Skin of body (tissue), 2 donors: ENCODE data around the gene ZFP42. TPM values are rescaled to one million over a fixed set of nuclear protein-coding genes. Genes with fewer than 3 reads are reported as not detected.
"Not testable (repeated sequence)": the region's sequence is repeated elsewhere in the genome, so short reads cannot be mapped to it uniquely, and the experiment has no call there.

Experiments
- DNase-seq: peaks from one replicate; lab custom pipeline; 2025; lab: John Stamatoyannopoulos, UW
- total RNA-seq: library from RNA; depleted of rRNA; stranded (reverse); fragments of >200 nt; gene quantifications from one replicate; pipeline ENCODE4 v1.2.3, GENCODE V29; 2014

Gene ZFP42
- total RNA-seq, 1 donor from 2014 or later, result 1.4 TPM

DNA sequence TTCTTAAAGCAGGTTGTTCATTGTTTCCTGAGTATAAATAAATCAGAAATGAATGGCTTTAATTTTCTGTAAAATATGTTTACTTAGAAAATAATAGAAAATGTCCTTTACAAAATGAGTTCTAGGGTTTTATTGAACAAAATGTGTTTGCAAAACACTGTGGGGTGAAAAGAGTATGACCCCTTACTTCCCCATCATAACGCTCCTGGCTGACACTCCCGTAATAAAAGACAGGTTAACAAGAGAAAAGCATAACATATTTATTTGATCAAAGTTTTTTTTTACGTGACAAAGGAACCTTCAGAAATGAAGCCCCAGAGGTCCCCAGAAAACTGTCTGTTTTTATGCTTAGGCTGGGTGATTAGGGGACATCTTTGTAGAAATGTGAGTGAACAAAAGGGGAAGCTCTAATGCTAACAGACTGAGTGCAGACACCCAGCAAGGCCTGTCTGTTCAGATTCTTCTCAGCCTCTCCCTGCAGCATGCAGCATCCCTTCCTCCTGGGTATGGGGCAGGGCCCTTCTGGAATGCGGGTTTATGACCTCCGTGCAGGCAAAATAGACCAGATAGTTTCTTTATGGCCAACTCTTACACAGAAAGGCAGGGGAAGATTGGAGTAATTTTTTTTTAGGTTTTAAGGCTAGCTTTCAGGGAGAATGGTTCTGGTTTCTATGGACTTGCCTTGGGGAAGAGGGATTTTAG is 26.1 kb downstream of the ZFP42 start:
- no peak for DNase-seq

DNA sequence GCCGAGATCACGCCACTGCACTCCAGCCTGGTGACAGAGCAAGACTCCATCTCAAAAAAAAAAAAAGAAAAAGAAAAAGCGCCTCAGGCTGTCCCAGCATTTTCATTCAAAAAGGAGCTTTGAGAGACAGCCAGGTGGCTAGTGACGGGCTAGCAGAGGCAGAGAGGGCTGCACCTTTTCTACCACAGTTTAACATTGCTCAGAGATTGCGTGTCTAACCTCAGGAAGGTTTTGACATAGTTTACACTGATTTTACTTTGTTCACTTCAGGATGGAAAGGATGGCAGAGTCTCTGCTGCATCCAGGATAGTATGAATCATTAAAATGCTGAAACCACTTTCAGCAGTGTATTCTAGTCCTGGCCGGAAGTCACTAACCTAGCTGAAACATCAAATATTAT is 28.1 kb downstream of the ZFP42 start:
- no peak for DNase-seq

DNA sequence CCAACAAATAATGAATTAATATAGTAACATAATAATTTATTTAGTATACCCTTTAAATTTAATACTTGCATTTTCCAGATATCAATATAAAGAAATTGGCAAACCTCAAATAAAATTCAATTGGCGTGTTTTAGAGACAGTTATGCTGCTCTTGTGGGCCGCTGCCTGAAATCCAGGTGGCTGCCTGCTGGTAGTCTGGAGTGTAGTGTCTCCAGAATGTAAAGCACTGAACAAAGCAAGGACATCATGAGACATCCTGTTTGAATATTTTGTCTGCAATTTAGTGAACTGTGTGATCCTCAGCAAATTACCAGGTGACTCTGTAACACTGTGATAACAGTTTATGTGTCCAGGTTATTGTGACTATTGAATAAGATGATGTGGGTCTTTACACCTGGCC is 29.9 kb downstream of the ZFP42 start:
- DNase-seq, result no peak

DNA sequence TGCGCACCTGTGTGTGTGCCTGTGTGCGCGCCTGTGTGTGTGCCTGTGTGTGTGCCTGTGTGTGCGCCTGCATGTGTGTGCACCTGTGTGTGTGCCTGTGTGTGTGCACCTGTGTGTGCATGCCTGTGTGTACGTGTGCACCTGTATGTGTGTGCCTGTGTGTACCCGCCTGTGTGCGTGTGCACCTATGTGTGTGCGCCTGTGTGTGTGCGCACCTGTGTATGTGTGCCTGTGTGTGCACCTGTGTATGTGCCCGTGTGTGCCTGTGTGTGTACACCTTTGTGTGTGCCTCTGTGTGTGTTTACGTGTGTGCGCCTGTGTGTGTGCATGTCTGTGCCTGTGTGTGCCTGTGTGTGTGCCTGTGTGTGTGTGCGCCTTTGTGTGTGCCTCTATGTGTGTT is 33.5 kb downstream of the ZFP42 start:
- DNase-seq, result no peak

DNA sequence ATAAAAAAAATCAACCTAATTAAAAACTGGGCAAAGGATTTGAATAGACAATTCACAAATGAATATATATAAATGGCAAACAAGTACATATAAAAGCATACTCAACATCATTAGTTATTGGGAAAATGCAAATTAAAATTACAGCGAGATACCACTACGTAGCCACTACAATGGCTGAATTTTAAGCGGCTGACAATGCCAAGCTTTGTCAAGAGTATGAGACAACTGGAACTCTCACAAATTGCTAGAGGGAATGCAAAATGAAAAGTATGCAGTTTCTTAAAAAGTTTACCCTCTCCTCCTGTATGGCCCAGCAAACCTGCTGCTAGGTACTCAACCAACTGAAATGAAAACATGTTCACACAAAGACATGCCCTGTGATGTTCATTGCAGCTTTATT is 34.8 kb downstream of the ZFP42 start:
- no peak for DNase-seq

DNA sequence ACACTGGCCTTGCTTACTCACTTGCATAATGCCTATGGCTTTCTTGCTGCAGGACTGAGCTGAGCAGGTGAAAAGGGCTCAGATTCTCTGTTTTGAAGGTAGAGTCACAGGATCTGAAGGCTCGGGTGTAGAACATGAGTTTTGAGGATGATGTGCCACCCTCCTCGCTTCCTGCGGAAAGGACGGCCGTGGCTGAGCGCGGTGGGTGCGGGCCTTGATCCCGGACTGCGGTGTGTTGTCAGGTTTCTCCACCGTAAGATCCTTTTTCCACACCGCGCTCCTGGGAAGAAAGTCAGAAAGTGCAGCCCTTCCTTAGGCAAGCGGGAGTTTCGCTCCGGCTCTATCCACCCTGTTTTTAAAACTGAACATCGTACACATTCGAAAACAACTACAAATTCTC is 36.2 kb downstream of the ZFP42 start:
- no peak for DNase-seq

DNA sequence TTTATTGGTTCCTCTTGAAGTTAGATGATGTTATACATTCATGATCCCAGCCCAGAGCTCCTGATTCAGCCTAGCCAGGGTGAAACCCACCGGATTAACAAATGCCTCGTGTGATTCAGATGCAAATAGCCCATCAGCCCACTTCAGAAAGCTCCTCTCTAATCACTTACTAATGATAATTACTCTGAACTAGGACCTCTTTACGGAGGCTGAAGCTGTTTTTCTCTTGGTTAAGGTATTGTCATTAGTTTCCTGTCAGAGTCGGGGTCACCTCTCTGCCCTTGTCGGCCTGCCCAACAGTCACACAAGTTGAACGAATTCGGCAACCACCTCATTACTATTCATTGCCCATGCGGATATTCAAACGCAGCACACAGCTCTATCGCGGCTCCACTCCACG is 36.6 kb downstream of the ZFP42 start:
- DNase-seq, result no peak

DNA sequence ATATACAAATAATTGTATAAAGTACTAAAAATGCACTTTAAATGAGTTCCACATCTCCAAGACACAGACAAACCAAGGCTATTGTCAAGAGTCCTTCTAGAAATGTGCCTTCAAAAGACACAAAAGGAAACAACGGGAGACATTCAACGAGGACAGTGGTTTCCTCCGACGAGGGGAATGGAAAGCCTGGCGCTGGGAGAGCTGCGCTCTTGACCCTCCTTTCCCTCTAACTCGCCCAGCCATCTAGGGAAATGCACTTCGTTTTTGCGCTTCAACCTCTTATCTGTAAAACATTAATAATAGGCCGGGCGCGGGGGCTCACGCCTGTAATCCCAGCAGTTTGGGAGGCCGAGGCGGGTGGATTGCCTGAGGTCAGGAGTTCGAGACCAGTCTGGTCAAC is 37.0 kb downstream of the ZFP42 start:
- DNase-seq, result no peak

DNA sequence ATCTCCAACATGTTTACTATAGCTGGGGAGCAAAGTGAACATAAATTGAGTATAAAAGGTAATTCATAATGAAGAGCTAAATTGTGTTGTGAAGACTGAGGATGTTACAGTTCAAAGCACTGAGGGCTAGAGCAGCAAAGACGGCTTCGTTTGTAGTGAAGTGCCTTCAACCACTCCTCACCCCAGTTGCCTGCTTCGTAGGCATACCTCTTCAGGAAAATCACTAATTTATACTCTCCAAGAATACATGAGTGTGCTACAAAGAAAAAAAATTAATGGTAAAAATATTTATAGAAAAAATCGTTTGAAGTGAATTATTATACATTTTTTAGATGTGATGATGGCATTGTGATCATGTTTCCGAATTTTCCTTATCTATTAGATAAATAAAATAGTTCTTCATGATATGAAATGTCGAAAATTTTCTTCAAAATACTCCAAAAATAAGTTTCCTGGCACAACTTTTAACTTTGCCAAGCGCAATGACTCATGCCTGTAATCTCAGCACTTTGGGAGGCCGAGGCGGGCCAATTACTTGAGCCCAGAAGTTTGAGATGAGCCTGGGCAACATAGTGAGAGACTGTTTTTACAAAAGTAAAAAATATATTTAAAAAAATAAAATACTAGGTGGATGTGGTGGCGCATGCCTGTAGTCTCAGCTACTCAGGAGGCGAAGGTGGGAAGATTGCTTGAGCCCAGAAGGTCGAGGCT is 41.6 kb downstream of the ZFP42 start:
- DNase-seq, result no peak

DNA sequence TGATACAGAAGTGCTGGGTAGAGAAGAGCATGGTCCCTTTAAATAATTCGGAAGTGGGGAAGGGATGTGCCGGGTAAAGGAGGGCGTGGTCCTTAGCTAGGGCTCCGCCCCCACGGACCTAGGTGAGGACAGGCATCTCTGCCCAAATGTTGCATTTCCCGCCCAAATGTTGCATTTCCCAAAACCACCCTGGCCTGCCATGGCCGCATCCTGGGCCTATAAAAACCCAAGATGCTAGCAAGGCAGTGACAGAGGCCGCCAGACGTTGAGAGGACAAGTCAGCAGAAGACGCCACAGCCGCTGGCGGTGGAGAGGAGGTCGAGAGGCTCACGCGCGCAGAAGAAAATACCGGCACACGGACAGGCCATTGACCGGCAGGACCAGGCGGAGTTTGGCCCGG is 46.1 kb downstream of the ZFP42 start:
- no peak for DNase-seq

DNA sequence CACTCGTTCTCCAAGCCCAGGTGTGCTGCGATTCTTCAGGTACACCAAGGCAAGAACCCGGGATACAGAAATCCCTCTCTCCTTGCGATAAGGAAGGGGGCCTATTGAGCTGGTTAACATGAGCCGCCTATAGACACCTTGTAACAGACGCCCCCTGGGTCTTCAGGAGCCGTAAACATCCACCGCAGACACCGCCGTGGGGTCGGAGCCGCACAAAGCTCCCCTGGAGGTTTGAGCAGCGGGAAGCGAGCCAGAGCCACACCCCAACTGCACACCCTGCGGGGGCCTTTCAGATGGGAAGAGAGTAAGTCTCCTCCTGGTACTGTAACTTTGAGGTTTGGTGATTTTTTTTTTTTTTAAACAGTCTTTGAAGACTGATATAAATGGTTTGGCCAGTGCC is 46.6 kb downstream of the ZFP42 start:
- DNase-seq, result no peak

DNA sequence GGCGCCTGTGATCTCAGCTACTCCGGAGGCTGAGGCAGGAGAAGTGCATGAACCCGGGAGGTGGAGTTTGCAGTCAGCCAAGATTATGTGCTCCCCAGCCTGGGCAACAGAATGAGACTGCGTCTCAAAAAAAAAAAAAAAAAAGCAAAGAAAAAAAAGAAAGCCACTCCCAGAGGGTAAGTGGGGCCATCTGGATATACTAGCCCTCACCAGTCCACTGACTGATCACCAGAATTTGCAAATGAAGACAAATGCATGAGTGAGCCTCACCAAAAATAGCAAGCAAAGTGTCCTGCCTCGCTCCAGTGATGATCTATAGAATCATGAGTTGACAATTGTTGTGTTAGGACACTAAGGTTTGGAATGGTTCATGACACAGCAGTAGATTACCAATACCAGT is 47.6 kb downstream of the ZFP42 start:
- DNase-seq, result no peak

DNA sequence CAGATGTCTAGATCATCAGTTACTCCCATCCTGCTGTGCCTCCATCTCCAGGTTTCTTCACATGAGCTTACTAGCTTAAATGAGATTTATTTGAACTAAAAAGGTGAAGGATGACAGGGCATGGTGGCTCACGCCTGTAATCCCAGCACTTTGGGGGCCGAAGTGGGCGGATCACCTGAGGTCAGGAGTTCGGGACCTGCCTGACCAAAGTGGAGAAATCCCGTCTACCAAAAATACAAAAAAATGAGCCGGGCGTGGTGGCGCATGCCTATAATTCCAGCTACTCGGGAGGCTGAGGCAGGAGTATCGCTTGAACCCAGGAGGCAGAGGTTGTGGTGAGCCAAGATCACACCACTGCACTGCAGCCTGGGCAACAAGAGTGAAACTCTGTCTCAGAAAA is 49.9 kb downstream of the ZFP42 start:
- DNase-seq, result not testable (repeated sequence)

DNA sequence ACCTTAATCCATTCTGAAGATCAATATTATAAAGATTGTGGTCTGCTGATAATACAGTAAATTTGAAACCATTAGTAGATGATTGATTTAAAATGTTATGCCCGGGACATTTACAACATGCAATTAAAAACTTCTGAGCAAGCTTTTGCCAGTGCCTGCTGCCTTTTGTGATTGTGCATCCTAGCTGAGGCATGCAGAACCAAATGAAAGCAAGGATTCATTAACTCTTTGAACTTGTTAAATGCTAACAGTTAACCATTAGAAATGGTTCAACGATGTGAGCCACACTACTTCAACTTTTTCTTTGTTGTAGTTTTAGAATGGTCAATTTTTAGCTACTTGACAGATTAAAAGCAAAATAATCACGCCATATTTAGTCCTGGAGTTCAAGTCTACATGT is 51.1 kb downstream of the ZFP42 start:
- DNase-seq, result no peak

DNA sequence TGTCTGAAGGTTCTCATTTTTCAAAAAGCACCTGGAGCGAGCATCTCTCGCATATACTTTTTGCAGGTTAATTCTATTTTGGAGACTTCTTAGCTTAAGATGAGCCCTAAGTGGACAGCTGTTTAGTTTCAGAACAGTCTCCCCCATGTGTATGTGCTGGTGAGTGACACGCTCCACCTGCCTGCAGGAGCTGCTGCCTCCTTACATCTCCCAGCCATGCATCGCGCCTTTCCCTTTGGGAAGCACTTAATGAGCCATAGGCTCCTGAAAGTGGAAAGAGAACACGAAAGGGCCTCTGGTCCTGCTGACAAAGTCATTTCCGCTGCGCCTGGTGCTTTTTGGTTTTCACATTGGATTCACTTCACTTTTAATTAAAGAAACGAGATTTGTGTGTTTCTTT is 57.7 kb downstream of the ZFP42 start:
- no peak for DNase-seq

Other genes starting within 250 kb of the ZFP42 start
- not detected for gene TRIML2, start 113.8 kb downstream of the ZFP42 start, total RNA-seq
- gene TRIML1, start 143.7 kb downstream of the ZFP42 start, total RNA-seq, result not detected